K562 (cell line): ENCODE results near the gene LRP2. TPM values are rescaled to one million over a fixed set of nuclear protein-coding genes. Genes with fewer than 3 reads are reported as not detected.
A peak's percentile ranks its signal among the peaks of the same experiment; 100 is the strongest.

Experiments used
- ATAC-seq: fragments of 200-7000 bp; cut with Tn5 transposase; 3 replicates; pipeline ENCODE4 v1.9.1; 2020; ENCODE audit warnings: moderate library complexity
- BruUV-seq: library from RNA; stranded (reverse); fragments of 400-500 nt; replicated peaks from 2 replicates; lab custom pipeline; 2021; lab: Mats Ljungman, UMichigan
- CTCF ChIA-PET: fragments of 300-600 bp; formaldehyde crosslinking; extraction: SDS; loops from one replicate; lab custom pipeline; 2021; ENCODE audit warnings: low intra/inter-chr PET ratio; lab: Yijun Ruan, JAX
- POLR2A ChIA-PET: fragments of 300-600, 350-650 bp; sonication (Branson Sonifier 250); formaldehyde crosslinking; extraction: SDS; loops from one replicate; lab custom pipeline; 2021; ENCODE audit warnings: antibody characterized with exemption, inconsistent platforms; lab: Yijun Ruan, JAX
- DNase-seq, 4 experiments: peaks; one replicate each; pipeline versions ENCODE4 v3.0.0 to v3.0.0-alpha.2; 2011 to 2018; ENCODE audit warnings: low spot score in 3 of 4, mixed read lengths in 3 of 4; ENCODE audit errors: extremely low read depth in 1 of 4
- FAIRE-seq: peaks from 2 replicates; lab custom pipeline; 2011; peaks lifted over from hg19 to GRCh38; lab: Jason Lieb, UNC
- H2AFZ ChIP-seq: 2 replicates; pipeline ENCODE4 v1.6.0; 2011; ENCODE audit warnings: low read depth, low read length, control low read depth, inconsistent platforms
- H3K27ac ChIP-seq: fragments of 200-600 bp; 3 replicates; pipeline ENCODE4 v1.8.0; 2011; ENCODE audit warnings: low read depth, mild to moderate bottlenecking, control low read depth, inconsistent platforms, low read length, moderate library complexity, mixed read lengths; ENCODE audit errors: extremely low read depth
- H3K27me3 ChIP-seq, 2 experiments: fragments of 300-600 bp in 1 of 2; 2 replicates in 1 of 2; 3 replicates in 1 of 2; pipeline versions ENCODE4 v1.6.0 to v1.8.0; 2011; ENCODE audit warnings: inconsistent platforms in 2 of 2, low read length in 2 of 2, mild to moderate bottlenecking in 1 of 2, mixed read lengths in 1 of 2, moderate library complexity in 1 of 2; ENCODE audit not compliant: control insufficient read depth in 2 of 2, insufficient read depth in 2 of 2
- H3K36me3 ChIP-seq: fragments of 300-600 bp; 3 replicates; pipeline ENCODE4 v1.8.0; 2011; ENCODE audit warnings: mild to moderate bottlenecking, low read length, inconsistent platforms; ENCODE audit not compliant: control insufficient read depth, insufficient read depth
- H3K4me1 ChIP-seq, 2 experiments: fragments of 200-600 bp in 1 of 2; replicated peaks in 1 of 2; 2 replicates in 1 of 2; 3 replicates in 1 of 2; pipeline versions ENCODE4 v1.5.1 to v1.8.0; 2011; ENCODE audit warnings: inconsistent platforms in 2 of 2, low read length in 2 of 2, mild to moderate bottlenecking in 1 of 2, mixed read lengths in 1 of 2, moderate library complexity in 1 of 2; ENCODE audit not compliant: control insufficient read depth in 2 of 2, insufficient read depth in 2 of 2
- H3K4me2 ChIP-seq: 2 replicates; pipeline ENCODE4 v1.6.1; 2011; ENCODE audit warnings: low read length, control low read depth, inconsistent platforms, mixed read lengths; ENCODE audit not compliant: insufficient read depth
- H3K4me3 ChIP-seq: fragments of 200-600 bp; sonication (generic), shearing (Covaris generic); 2 replicates; pipeline ENCODE4 v1.5.1; 2016; ENCODE audit warnings: control low read depth, inconsistent platforms
- H3K79me2 ChIP-seq: fragments of 200-600 bp; 3 replicates; pipeline ENCODE4 v1.8.0; 2011; ENCODE audit warnings: low read length, inconsistent platforms; ENCODE audit not compliant: control insufficient read depth, insufficient read depth
- H3K9ac ChIP-seq, 2 experiments: 2 replicates each; pipeline versions ENCODE4 v1.6.0 to v1.6.1; 2011; ENCODE audit warnings: low read depth in 2 of 2, low read length in 2 of 2, control low read depth in 1 of 2, inconsistent platforms in 1 of 2, mild to moderate bottlenecking in 1 of 2, mixed read lengths in 1 of 2; ENCODE audit not compliant: insufficient read depth in 1 of 2
- H3K9me1 ChIP-seq: one replicate; pipeline ENCODE4 v1.6.0; 2011; ENCODE audit warnings: inconsistent platforms, mild to moderate bottlenecking, low read length, moderate library complexity; ENCODE audit not compliant: control insufficient read depth, insufficient read depth
- H3K9me3 ChIP-seq: replicated peaks from 2 replicates; pipeline ENCODE4 v1.5.1; 2011; ENCODE audit warnings: low read depth, low read length, inconsistent platforms; ENCODE audit not compliant: control insufficient read depth, insufficient read depth
- H4K20me1 ChIP-seq: replicated peaks from 2 replicates; pipeline ENCODE4 v1.6.1; 2011; ENCODE audit warnings: low read length, inconsistent platforms, mixed read lengths; ENCODE audit not compliant: control insufficient read depth, insufficient read depth
- BDP1 ChIP-seq: IDR thresholded peaks from 3 replicates; pipeline ENCODE4 v1.6.1; 2011; ENCODE audit not compliant: insufficient read length, insufficient read depth
- BHLHE40 ChIP-seq: IDR thresholded peaks from 2 replicates; pipeline ENCODE4 v1.6.1; 2011; ENCODE audit warnings: low read length, improper control_type of control experiment
- C11orf30 ChIP-seq: fragments of 450-650 bp; IDR thresholded peaks from 2 replicates; pipeline ENCODE4 v1.6.1; 2016; ENCODE audit warnings: low read depth, mild to moderate bottlenecking
- DDX20 ChIP-seq: fragments of 450-650 bp; IDR thresholded peaks from 2 replicates; pipeline ENCODE4 v1.6.1; 2016; ENCODE audit warnings: missing genetic modification characterization, low read depth, mild to moderate bottlenecking, missing compliant biosample characterization, moderate library complexity
- HDGF ChIP-seq: fragments of 450-650 bp; IDR thresholded peaks from 2 replicates; pipeline ENCODE4 v1.6.1; 2016
- KLF6 ChIP-seq: fragments of 250-450 bp; sonication (Bioruptor Pico); IDR thresholded peaks from 2 replicates; pipeline ENCODE4 v1.4.0; 2020; ENCODE audit warnings: mild to moderate bottlenecking, moderate library complexity, borderline replicate concordance
- MAFK ChIP-seq: IDR thresholded peaks from 2 replicates; pipeline ENCODE4 v1.6.1; 2011; ENCODE audit warnings: low read length, improper control_type of control experiment
- MTA2 ChIP-seq: fragments of 450-650 bp; IDR thresholded peaks from 2 replicates; pipeline ENCODE4 v1.6.1; 2016; ENCODE audit warnings: low read depth
- NFE2 ChIP-seq: IDR thresholded peaks from 2 replicates; pipeline ENCODE4 v1.6.1; 2014; ENCODE audit warnings: antibody characterized with exemption, low read depth
- NFE2L1 ChIP-seq: fragments of 450-650 bp; IDR thresholded peaks from 2 replicates; pipeline ENCODE4 v1.6.1; 2016; ENCODE audit warnings: missing genetic modification characterization, low read depth, mild to moderate bottlenecking, missing compliant biosample characterization, moderate library complexity, borderline replicate concordance
- NFIC ChIP-seq: fragments of 450-650 bp; IDR thresholded peaks from 2 replicates; pipeline ENCODE4 v1.6.1; 2017; ENCODE audit warnings: mild to moderate bottlenecking, inconsistent platforms
- NRF1 ChIP-seq, 2 experiments: fragments of 450-650 bp; IDR thresholded peaks in 1 of 2; conservative IDR thresholded peaks in 1 of 2; 2 replicates each; pipeline ENCODE4 v1.6.1; 2014; ENCODE audit warnings: mild to moderate bottlenecking in 2 of 2
- SMAD4 ChIP-seq: fragments of 250-450 bp; sonication (Bioruptor Pico); conservative IDR thresholded peaks from 2 replicates; pipeline ENCODE4 v1.8.0; 2021; ENCODE audit warnings: inconsistent platforms, mild to moderate bottlenecking, moderate library complexity
- ZNF316 ChIP-seq: fragments of 450-650 bp; IDR thresholded peaks from 2 replicates; pipeline ENCODE4 v1.6.1; 2016
- WGBS: fragments of 100-300 bp; shearing (Covaris generic); methylation state at CpG from one replicate; pipeline ENCODE4 v1.1.6; 2016; ENCODE audit warnings: low coverage, mixed read lengths; ENCODE audit not compliant: insufficient coverage; ENCODE audit errors: missing lambda C conversion rate; 5-methylcytosine and 5-hydroxymethylcytosine counted together
- in situ Hi-C: fragments of 300-500 bp; cut with MboI; formaldehyde crosslinking; loops from 4 replicates; pipeline ENCODE4 v1.15.0; 2018; ENCODE audit warnings: inconsistent platforms, mixed read lengths
- intact Hi-C: fragments of 100-400 bp; cut with micrococcal nuclease; formaldehyde crosslinking; loops from 2 replicates; pipeline ENCODE4 v1.14.2; 2022
- polyA plus RNA-seq, 8 experiments: library from polyadenylated mRNA; depleted of rRNA in 4 of 8; stranded (reverse) in 5 of 8; unstranded in 3 of 8; fragments of >200 nt; fragmentation: Nextera tagmentation in 2 of 8; fragmentation: Illumina TruSeq in 1 of 8; extraction: Ambion mirVana in 2 of 8; extraction: Trizol in 1 of 8; gene quantifications; 2 replicates each; pipeline versions ENCODE4 v1.2.1 to v1.2.3, GENCODE V29; 2011 to 2014; ENCODE audit warnings: inconsistent platforms in 1 of 8, missing spikeins in 1 of 8
- total RNA-seq, 7 experiments: library from RNA; depleted of rRNA in 6 of 7; stranded (reverse); fragments of >200 nt in 6 of 7; fragmentation: Illumina TruSeq in 2 of 7; extraction: Trizol in 2 of 7; gene quantifications; 2 replicates each; pipeline versions ENCODE4 v1.2.1 to v1.2.3, GENCODE V29; 2011 to 2021; ENCODE audit warnings: low replicate concordance in 1 of 7
- TF ChIP-seq, protein P1 (sequence below): fragments of 200-400 bp; formaldehyde crosslinking; IDR thresholded peaks from 2 replicates; pipeline ENCODE4 v1.6.1; 2017; ENCODE audit warnings: mild to moderate bottlenecking, low read depth, low read length, moderate library complexity
- TF ChIP-seq, protein P2 (sequence below), 2 experiments: IDR thresholded peaks; 2 replicates each; pipeline ENCODE4 v1.6.1; 2011; ENCODE audit warnings: borderline replicate concordance in 1 of 2, control low read depth in 1 of 2, low read depth in 1 of 2, low read length in 1 of 2, mild to moderate bottlenecking in 1 of 2, mixed read lengths in 1 of 2, moderate library complexity in 1 of 2; ENCODE audit not compliant: insufficient read depth in 1 of 2, insufficient read length in 1 of 2, poor library complexity in 1 of 2, severe bottlenecking in 1 of 2; ENCODE audit errors: extremely low read depth in 1 of 2
- TF ChIP-seq, protein P3 (sequence below): fragments of 200-800 bp; sonication (Bioruptor generic); IDR thresholded peaks from 2 replicates; pipeline ENCODE4 v1.6.1; 2017; ENCODE audit warnings: missing genetic modification characterization, missing compliant biosample characterization

LRP2 gene
- total and polyA plus RNA-seq, 9 of the 15 experiments (the other 6 are each of a cell fraction or from before 2014, with no cell fraction given): 0.04 to 0.18 (median 0.11) TPM; not detected in 1

DNA sequence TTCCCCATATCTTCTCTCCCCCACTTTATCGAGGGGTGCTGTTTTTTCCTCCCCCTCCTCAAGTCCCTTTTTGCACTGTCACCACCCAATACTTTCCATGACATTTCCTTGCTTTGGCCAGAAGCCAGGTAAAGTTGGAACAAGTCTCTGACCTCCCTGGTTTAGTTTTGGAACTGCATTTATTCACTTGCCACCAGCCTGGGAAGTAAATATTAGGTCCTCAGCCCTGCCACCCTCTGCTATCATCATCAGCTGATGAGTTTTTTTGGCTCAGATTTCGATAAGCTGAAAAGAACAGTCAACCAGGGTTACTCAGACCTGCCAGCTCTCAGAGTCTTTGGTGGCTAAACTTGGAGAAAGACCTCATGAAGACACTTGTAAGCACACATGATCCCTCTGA, 246.0 kb downstream of the LRP2 start:
- 5% methylated on average over 2 of the region's 2 CpGs for WGBS
- TF ChIP-seq MTA2 (no peak), NFE2 (peak; percentile 59), BDP1 (no peak), NFIC (peak; percentile 90), HDGF (no peak), NRF1 (conservative IDR thresholded peaks at IDR 0.05 in 1 of 2, IDR thresholded peaks at IDR 0.05 in 1 of 2) (no peak), NFE2L1 (tag) (no peak), MAFK (0 out of 2 replicates have a peak, but pooled peaks have one; percentile 14), ZNF316 (peak; percentile 61), C11orf30 (peak; percentile 36; the same call in 1 of the 2 replicates), DDX20 (tag) (no peak), BHLHE40 (0 out of 2 replicates have a peak, but pooled peaks have one; percentile 7), KLF6 (CRISPR knock-in tag) (no peak), SMAD4 (CRISPR knock-in tag) (no peak)
- TF ChIP-seq, protein P1, sequence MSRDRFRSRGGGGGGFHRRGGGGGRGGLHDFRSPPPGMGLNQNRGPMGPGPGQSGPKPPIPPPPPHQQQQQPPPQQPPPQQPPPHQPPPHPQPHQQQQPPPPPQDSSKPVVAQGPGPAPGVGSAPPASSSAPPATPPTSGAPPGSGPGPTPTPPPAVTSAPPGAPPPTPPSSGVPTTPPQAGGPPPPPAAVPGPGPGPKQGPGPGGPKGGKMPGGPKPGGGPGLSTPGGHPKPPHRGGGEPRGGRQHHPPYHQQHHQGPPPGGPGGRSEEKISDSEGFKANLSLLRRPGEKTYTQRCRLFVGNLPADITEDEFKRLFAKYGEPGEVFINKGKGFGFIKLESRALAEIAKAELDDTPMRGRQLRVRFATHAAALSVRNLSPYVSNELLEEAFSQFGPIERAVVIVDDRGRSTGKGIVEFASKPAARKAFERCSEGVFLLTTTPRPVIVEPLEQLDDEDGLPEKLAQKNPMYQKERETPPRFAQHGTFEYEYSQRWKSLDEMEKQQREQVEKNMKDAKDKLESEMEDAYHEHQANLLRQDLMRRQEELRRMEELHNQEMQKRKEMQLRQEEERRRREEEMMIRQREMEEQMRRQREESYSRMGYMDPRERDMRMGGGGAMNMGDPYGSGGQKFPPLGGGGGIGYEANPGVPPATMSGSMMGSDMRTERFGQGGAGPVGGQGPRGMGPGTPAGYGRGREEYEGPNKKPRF: no peak
- TF ChIP-seq, protein P2, sequence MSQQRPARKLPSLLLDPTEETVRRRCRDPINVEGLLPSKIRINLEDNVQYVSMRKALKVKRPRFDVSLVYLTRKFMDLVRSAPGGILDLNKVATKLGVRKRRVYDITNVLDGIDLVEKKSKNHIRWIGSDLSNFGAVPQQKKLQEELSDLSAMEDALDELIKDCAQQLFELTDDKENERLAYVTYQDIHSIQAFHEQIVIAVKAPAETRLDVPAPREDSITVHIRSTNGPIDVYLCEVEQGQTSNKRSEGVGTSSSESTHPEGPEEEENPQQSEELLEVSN (IDR thresholded peaks at IDR 0.05; ENCODE audit: borderline replicate concordance in 1 of 2, extremely low read depth in 1 of 2, insufficient read depth in 1 of 2, insufficient read length in 1 of 2, low read depth in 1 of 2, low read length in 1 of 2, poor library complexity in 1 of 2, severe bottlenecking in 1 of 2): no peak
- TF ChIP-seq, protein P3, sequence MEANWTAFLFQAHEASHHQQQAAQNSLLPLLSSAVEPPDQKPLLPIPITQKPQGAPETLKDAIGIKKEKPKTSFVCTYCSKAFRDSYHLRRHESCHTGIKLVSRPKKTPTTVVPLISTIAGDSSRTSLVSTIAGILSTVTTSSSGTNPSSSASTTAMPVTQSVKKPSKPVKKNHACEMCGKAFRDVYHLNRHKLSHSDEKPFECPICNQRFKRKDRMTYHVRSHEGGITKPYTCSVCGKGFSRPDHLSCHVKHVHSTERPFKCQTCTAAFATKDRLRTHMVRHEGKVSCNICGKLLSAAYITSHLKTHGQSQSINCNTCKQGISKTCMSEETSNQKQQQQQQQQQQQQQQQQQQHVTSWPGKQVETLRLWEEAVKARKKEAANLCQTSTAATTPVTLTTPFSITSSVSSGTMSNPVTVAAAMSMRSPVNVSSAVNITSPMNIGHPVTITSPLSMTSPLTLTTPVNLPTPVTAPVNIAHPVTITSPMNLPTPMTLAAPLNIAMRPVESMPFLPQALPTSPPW (CRISPR knock-in tag): peak; percentile 28; the same call in 1 of the 2 replicates

More for the DNA sequence above, 246.0 kb downstream of the LRP2 start:
- H3K9me3 ChIP-seq: no peaks in the 10 kb centered on the region; the same call in 1 of the 2 replicates
- H3K9ac ChIP-seq: no peak overlapping the region; a peak in 1 of 4 replicates
- ChIA-PET POLR2A (interaction anchor here (0.7 to 1.0 kb wide), 3 partner anchors 14 to 343 kb away, joined by 3 to 4 read pairs (median 3); no protein-coding TSS in a partner anchor), CTCF (no interaction called here)
- H3K27ac ChIP-seq: no peak overlapping the region
- no peaks in the 10 kb centered on the region for H3K79me2 ChIP-seq
- DNase-seq (peak in 1 of 4 experiments; percentile 31), FAIRE-seq (no peak), ATAC-seq (no peak; the same call in 2 of the 3 replicates)
- no TSS peak for BruUV-seq
- intact Hi-C loops (loop anchor here (10.0 kb wide), 1 partner anchor 408 kb away; no protein-coding TSS in a partner anchor), in situ Hi-C loops (no loop called here)
- H3K4me1 ChIP-seq: peaks cover 0 to 10% of the 10 kb centered on the region in 2 experiments; a peak in 2 of 5 replicates
- H3K27me3 ChIP-seq: no peaks in the 10 kb centered on the region
- no peaks in the 10 kb centered on the region for H3K9me1 ChIP-seq
- no peaks in the 10 kb centered on the region for H3K36me3 ChIP-seq
- H3K4me3 ChIP-seq: no peak overlapping the region
- H2AFZ ChIP-seq: no peak overlapping the region
- peak overlapping the region; percentile 23; the same call in 1 of the 2 replicates for H3K4me2 ChIP-seq
- H4K20me1 ChIP-seq: no peaks in the 10 kb centered on the region
